Measurements from ENCODE around the gene SMARCA4. TPM values are rescaled to one million over a fixed set of nuclear protein-coding genes. Genes with fewer than 3 reads are reported as not detected.

SMARCA4 gene
- total RNA-seq, 1 experiment from 2014 or later: 127 TPM

- DNase-seq (ENCODE audit: unreplicated experiment): no peak
- POLR2A ChIA-PET: no interaction called here
- no TSS peak for BruUV-seq (replicated peaks)
- intact Hi-C loops (cut with micrococcal nuclease): no loop called here
- Mint-ChIP-seq H3K27me3 (ENCODE audit: insufficient read depth, unreplicated experiment) (no peaks in the 10 kb centered on the region), H3K27ac (ENCODE audit: low read depth, unreplicated experiment) (no peak overlapping the region), H3K36me3 (ENCODE audit: insufficient read depth, unreplicated experiment) (peaks cover 60% of the 10 kb centered on the region), H3K4me3 (ENCODE audit: unreplicated experiment) (no peak overlapping the region), H3K9me3 (ENCODE audit: unreplicated experiment) (no peaks in the 10 kb centered on the region), H3K4me1 (ENCODE audit: insufficient read depth, unreplicated experiment) (no peaks in the 10 kb centered on the region)
- CTCF ChIA-PET: interaction anchor here (0.6 kb wide), 1 partner anchor 20 kb away, joined by 3 read pairs; no protein-coding TSS in a partner anchor
- no peak for TF ChIP-seq CTCF (IDR thresholded peaks at IDR 0.05; ENCODE audit: unreplicated experiment)
Observed at GRCh38 chr19:10924597-10924996, 36.2 kb upstream of the SMARCA4 start.

- POLR2A ChIA-PET: interaction anchor here (0.6 to 1.9 kb wide), 12 partner anchors 10 to 210 kb away, joined by 3 to 10 read pairs (median 3); partner anchors contain the start of genes DNM2, SMARCA4 and TMED1
- H3K4me3 Mint-ChIP-seq (ENCODE audit: unreplicated experiment): peak overlapping the region; percentile 95
- no peaks in the 10 kb centered on the region for H3K4me1 Mint-ChIP-seq (ENCODE audit: insufficient read depth, unreplicated experiment)
- intact Hi-C loops (cut with micrococcal nuclease): no loop called here
- DNase-seq (ENCODE audit: unreplicated experiment): no peak
- no peaks in the 10 kb centered on the region for H3K9me3 Mint-ChIP-seq (ENCODE audit: unreplicated experiment)
- H3K36me3 Mint-ChIP-seq (ENCODE audit: insufficient read depth, unreplicated experiment): peaks cover 48% of the 10 kb centered on the region
- H3K27ac Mint-ChIP-seq (ENCODE audit: low read depth, unreplicated experiment): peak overlapping the region; percentile 85
- TSS peak; percentile 42 for BruUV-seq (replicated peaks)
- CTCF ChIA-PET: interaction anchor here (0.8 to 1.4 kb wide), 3 partner anchors 8 to 62 kb away, joined by 3 to 6 read pairs (median 3); no protein-coding TSS in a partner anchor
- no peak for TF ChIP-seq CTCF (IDR thresholded peaks at IDR 0.05; ENCODE audit: unreplicated experiment)
- no peaks in the 10 kb centered on the region for H3K27me3 Mint-ChIP-seq (ENCODE audit: insufficient read depth, unreplicated experiment)
Observed at GRCh38 chr19:10927730-10928562, 32.9 kb upstream of the SMARCA4 start.

- Mint-ChIP-seq H3K4me3 (ENCODE audit: unreplicated experiment) (peak within 1 kb of the TSS; percentile 95), H3K9me3 (ENCODE audit: unreplicated experiment) (no peaks in the 10 kb centered on the region), H3K27me3 (ENCODE audit: insufficient read depth, unreplicated experiment) (no peaks in the 10 kb centered on the region), H3K27ac (ENCODE audit: low read depth, unreplicated experiment) (peak within 1 kb of the TSS; percentile 85), H3K36me3 (ENCODE audit: insufficient read depth, unreplicated experiment) (peaks cover 49% of the 10 kb centered on the region), H3K4me1 (ENCODE audit: insufficient read depth, unreplicated experiment) (no peaks in the 10 kb centered on the region)
- POLR2A ChIA-PET: interaction anchor here (0.7 to 2.4 kb wide), 9 partner anchors 29 to 996 kb away, joined by 3 to 10 read pairs (median 6); partner anchors contain the start of genes CARM1, LDLR, SMARCA4 and ZNF700
- TF ChIP-seq CTCF (IDR thresholded peaks at IDR 0.05; ENCODE audit: unreplicated experiment): no peak
- peak; percentile 100 for DNase-seq (ENCODE audit: unreplicated experiment)
- intact Hi-C loops (cut with micrococcal nuclease): no loop called here
- BruUV-seq (replicated peaks): no TSS peak
- CTCF ChIA-PET: no interaction called here
Observed at GRCh38 chr19:10928563-10929401, 32.0 kb upstream of the SMARCA4 start, which contains the start of the genes TIMM29 and YIPF2. TIMM29 (plus strand) TSS chr19:10928811; CDS start chr19:10928823, 12 bp downstream. YIPF2 (minus strand) TSS chr19:10928639; CDS start chr19:10928410, 229 bp downstream.

Data from MCF 10A (cell line).